A549 (cell line): ENCODE data around the gene CTDP1. TPM values are rescaled to one million over a fixed set of nuclear protein-coding genes. Genes with fewer than 3 reads are reported as not detected.
"Not testable (repeated sequence)": the region's sequence is repeated elsewhere in the genome, so short reads cannot be mapped to it uniquely, and the experiment has no call there.

Experiments
- ATAC-seq, 2 experiments: fragments of 200-7000 bp in 1 of 2; fragments of >200 bp in 1 of 2; cut with Nextera tagmentation in 1 of 2; cut with Tn5 transposase in 1 of 2; 3 replicates each; pipeline versions ENCODE4 v1.8.0 to v1.9.1; 2018 to 2020; ENCODE audit warnings: mild to moderate bottlenecking in 1 of 2, moderate library complexity in 1 of 2
- CTCF ChIA-PET: fragments of 300-600 bp; sonication (Branson Sonifier 250); formaldehyde crosslinking; extraction: SDS; loops from one replicate; lab custom pipeline; 2021; ENCODE audit warnings: antibody characterized with exemption, inconsistent platforms; lab: Yijun Ruan, JAX
- POLR2A ChIA-PET: fragments of 350-600 bp; formaldehyde crosslinking; extraction: SDS; loops from one replicate; lab custom pipeline; 2021; ENCODE audit warnings: antibody characterized with exemption, inconsistent platforms; lab: Yijun Ruan, JAX
- DNase-seq, 2 experiments: peaks; one replicate each; pipeline versions ENCODE4 v3.0.0 to v3.0.0-alpha.2; 2011 to 2016; ENCODE audit warnings: low read depth in 1 of 2, low spot score in 1 of 2
- FAIRE-seq: peaks from 2 replicates; lab custom pipeline; 2011; peaks lifted over from hg19 to GRCh38; lab: Jason Lieb, UNC
- H3K27ac ChIP-seq, 2 experiments: fragments of >200 bp; sonication (Bioruptor Twin); formaldehyde crosslinking; 3 replicates each; pipeline ENCODE4 v1.5.1; 2016 to 2017
- H3K4me1 ChIP-seq: fragments of >200 bp; sonication (Bioruptor Twin); formaldehyde crosslinking; 3 replicates; pipeline ENCODE4 v1.6.1; 2016
- H3K4me2 ChIP-seq: fragments of >200 bp; sonication (Bioruptor Twin); formaldehyde crosslinking; 3 replicates; pipeline ENCODE4 v1.6.1; 2016
- H3K4me3 ChIP-seq: fragments of >200 bp; sonication (Bioruptor Twin); formaldehyde crosslinking; 3 replicates; pipeline ENCODE4 v1.5.1; 2016
- H3K9me3 ChIP-seq: fragments of >200 bp; sonication (Bioruptor Twin); formaldehyde crosslinking; 3 replicates; pipeline ENCODE4 v1.6.1; 2016
- BHLHE40 ChIP-seq: IDR thresholded peaks from 2 replicates; pipeline ENCODE4 v1.6.1; 2012; ENCODE audit warnings: low read depth, low read length, inconsistent platforms
- CHD2 ChIP-seq: fragments of 150-350 bp; IDR thresholded peaks from 2 replicates; pipeline ENCODE4 v1.6.1; 2014; ENCODE audit warnings: low read length; ENCODE audit not compliant: partially characterized antibody
- EHF ChIP-seq: fragments of 250-450 bp; sonication (Bioruptor Pico); IDR thresholded peaks from 2 replicates; pipeline ENCODE4 v1.5.0; 2020; ENCODE audit warnings: mild to moderate bottlenecking
- FOSB ChIP-seq: fragments of 250-450 bp; sonication (Bioruptor Pico); IDR thresholded peaks from 2 replicates; pipeline ENCODE4 v1.5.0; 2020; ENCODE audit warnings: mild to moderate bottlenecking, moderate library complexity
- FOSL2 ChIP-seq, 2 experiments: fragments of 450-650 bp in 1 of 2; fragments of >200 bp in 1 of 2; sonication (Bioruptor Twin) in 1 of 2; formaldehyde crosslinking; IDR thresholded peaks; 2 replicates each; pipeline versions ENCODE4 v1.5.0 to v1.6.1; 2016 to 2020; ENCODE audit warnings: mild to moderate bottlenecking in 1 of 2, moderate library complexity in 1 of 2
- GATA3 ChIP-seq: IDR thresholded peaks from 2 replicates; pipeline ENCODE4 v1.6.1; 2012; ENCODE audit warnings: borderline replicate concordance
- HDAC2 ChIP-seq: fragments of 200-600 bp; sonication (generic); IDR thresholded peaks from 2 replicates; pipeline ENCODE4 v1.6.1; 2016
- HEYL ChIP-seq: fragments of 250-450 bp; sonication (Bioruptor Pico); IDR thresholded peaks from 2 replicates; pipeline ENCODE4 v1.8.0; 2021; ENCODE audit warnings: mild to moderate bottlenecking, moderate library complexity
- HOXB5 ChIP-seq: fragments of 250-450 bp; sonication (Bioruptor Pico); IDR thresholded peaks from 2 replicates; pipeline ENCODE4 v1.5.0; 2020; ENCODE audit warnings: mild to moderate bottlenecking, moderate library complexity
- JUNB ChIP-seq: fragments of >200 bp; sonication (Bioruptor Twin); formaldehyde crosslinking; IDR thresholded peaks from 2 replicates; pipeline ENCODE4 v1.6.1; 2016
- MAZ ChIP-seq: fragments of 150-350 bp; IDR thresholded peaks from 2 replicates; pipeline ENCODE4 v1.6.1; 2014; ENCODE audit warnings: antibody characterized with exemption, low read depth, low read length, borderline replicate concordance
- MYC ChIP-seq: IDR thresholded peaks from 2 replicates; pipeline ENCODE4 v1.6.1; 2012; ENCODE audit warnings: mild to moderate bottlenecking, inconsistent platforms, low read length, improper control_type of control experiment, borderline replicate concordance
- POLR2AphosphoS2 ChIP-seq: conservative IDR thresholded peaks from 2 replicates; pipeline ENCODE4 v1.6.1; 2012; ENCODE audit warnings: low read length, improper control_type of control experiment, inconsistent platforms
- RAD21 ChIP-seq, 2 experiments: fragments of >200 bp in 1 of 2; sonication (Bioruptor Twin) in 1 of 2; formaldehyde crosslinking in 1 of 2; IDR thresholded peaks in 1 of 2; conservative IDR thresholded peaks in 1 of 2; 2 replicates in 1 of 2; 3 replicates in 1 of 2; pipeline ENCODE4 v1.6.1; 2012 to 2018; ENCODE audit warnings: inconsistent platforms in 1 of 2
- RFX5 ChIP-seq: fragments of 450-650 bp; IDR thresholded peaks from 2 replicates; pipeline ENCODE4 v1.7.1; 2014; ENCODE audit warnings: antibody characterized with exemption, mild to moderate bottlenecking, moderate library complexity
- RNF2 ChIP-seq: fragments of 200-600 bp; sonication (generic); IDR thresholded peaks from 2 replicates; pipeline ENCODE4 v1.6.1; 2016; ENCODE audit warnings: low read depth, mild to moderate bottlenecking, antibody characterized with exemption, moderate library complexity, borderline replicate concordance
- SMC3 ChIP-seq: fragments of >200 bp; sonication (Bioruptor Twin); formaldehyde crosslinking; IDR thresholded peaks from 3 replicates; pipeline ENCODE4 v1.6.1; 2018; ENCODE audit warnings: inconsistent platforms
- SREBF2 ChIP-seq: fragments of 450-650 bp; IDR thresholded peaks from 2 replicates; pipeline ENCODE4 v1.6.1; 2014; ENCODE audit warnings: mild to moderate bottlenecking, moderate library complexity
- TFCP2L1 ChIP-seq: fragments of 250-450 bp; sonication (Bioruptor Pico); IDR thresholded peaks from 2 replicates; pipeline ENCODE4 v1.5.0; 2021; ENCODE audit warnings: mild to moderate bottlenecking
- ZC3H11A ChIP-seq: fragments of 450-650 bp; IDR thresholded peaks from 2 replicates; pipeline ENCODE4 v1.6.1; 2014; ENCODE audit warnings: antibody characterized with exemption, mild to moderate bottlenecking
- ZFP36 ChIP-seq: fragments of 450-650 bp; IDR thresholded peaks from 2 replicates; pipeline ENCODE4 v1.6.1; 2014; ENCODE audit warnings: borderline replicate concordance; ENCODE audit not compliant: partially characterized antibody
- ZSCAN20 ChIP-seq: fragments of 250-450 bp; sonication (Bioruptor Pico); IDR thresholded peaks from 2 replicates; pipeline ENCODE4 v1.8.0; 2022; ENCODE audit warnings: mild to moderate bottlenecking, moderate library complexity
- WGBS: methylation state at CpG from one replicate; pipeline ENCODE4 v1.1.6; 2017; ENCODE audit errors: missing lambda C conversion rate; 5-methylcytosine and 5-hydroxymethylcytosine counted together
- polyA plus RNA-seq, 4 experiments: library from polyadenylated mRNA; depleted of rRNA in 3 of 4; stranded (reverse); fragments of >200 nt; fragmentation: RNase III in 1 of 4; extraction: RNeasy Plus Mini Kit Qiagen cat#74134 plus additional on column Dnase treatment in 1 of 4; gene quantifications; 2 replicates in 3 of 4; 3 replicates in 1 of 4; pipeline ENCODE4 v1.2.3, GENCODE V29; 2011 to 2017
- TF ChIP-seq, protein P1 (sequence below): IDR thresholded peaks from 2 replicates; pipeline ENCODE4 v1.6.1; 2012
- TF ChIP-seq, protein P2 (sequence below): IDR thresholded peaks from 2 replicates; pipeline ENCODE4 v1.6.1; 2012
- TF ChIP-seq, protein P3 (sequence below): fragments of >200 bp; sonication (Bioruptor Twin); formaldehyde crosslinking; IDR thresholded peaks from 3 replicates; pipeline ENCODE4 v1.5.1; 2016

The CTDP1 gene
- polyA plus RNA-seq, 2 of the 4 experiments (the other 2 are of a cell fraction) = 6.8 to 12.1 TPM

DNA sequence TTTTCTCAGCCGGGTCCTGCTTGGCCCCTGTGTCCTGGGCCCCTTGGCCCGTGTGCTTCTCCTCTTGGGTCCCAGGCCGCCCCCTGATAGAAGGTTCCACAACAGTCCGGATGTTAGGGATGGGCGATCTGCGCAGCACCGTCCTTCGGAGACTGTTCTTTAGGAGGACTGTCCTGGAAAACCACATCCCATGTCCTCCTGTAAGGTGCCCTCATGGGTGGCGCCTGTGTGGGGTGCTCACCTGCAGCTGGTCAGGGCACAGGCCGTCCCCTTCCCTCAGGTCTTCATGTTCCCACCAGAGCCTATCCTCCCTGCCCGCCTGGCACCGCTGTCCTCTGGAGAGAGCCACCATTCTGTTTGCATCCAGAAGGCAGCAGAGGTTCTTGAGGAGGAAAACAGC lies 50.0 kb downstream of the CTDP1 start (continued):
- no peak for TF ChIP-seq TFCP2L1
- no peak for TF ChIP-seq MAZ
- no peak for TF ChIP-seq RFX5
- TF ChIP-seq HEYL (CRISPR knock-in tag) = no peak
- TF ChIP-seq POLR2AphosphoS2 = no peak
- no peak for TF ChIP-seq JUNB

DNA sequence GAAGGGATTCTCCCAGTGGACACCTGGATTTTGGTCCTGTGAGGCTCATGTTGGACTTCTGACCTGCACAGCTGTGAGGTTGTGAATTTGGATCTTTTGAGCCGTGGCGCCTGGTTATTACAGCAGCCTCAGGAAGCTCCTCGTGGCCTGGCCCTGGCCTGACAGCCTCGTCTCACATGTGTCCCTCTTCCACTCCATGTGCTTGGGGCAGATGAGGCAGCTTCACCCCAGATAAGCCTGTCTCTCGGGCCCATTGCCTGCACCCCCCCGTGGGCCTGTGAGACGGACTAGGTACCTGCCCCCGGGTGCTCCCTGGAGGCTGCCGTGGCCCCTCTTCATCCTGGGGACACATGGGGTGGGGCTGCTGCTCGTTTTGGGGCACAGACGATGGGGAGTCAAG lies 51.2 kb downstream of the CTDP1 start:
- Histone ChIP-seq H3K27ac (no peak overlapping the region), H3K4me3 (no peak overlapping the region), H3K9me3 (peaks cover 28% of the 10 kb centered on the region; the same call in 2 of the 3 replicates), H3K4me1 (no peaks in the 10 kb centered on the region), H3K4me2 (no peak overlapping the region)
- ATAC-seq (no peak), FAIRE-seq (no peak), DNase-seq (no peak)
- ChIA-PET POLR2A (no interaction called here), CTCF (no interaction called here)
- TF ChIP-seq, protein P1, sequence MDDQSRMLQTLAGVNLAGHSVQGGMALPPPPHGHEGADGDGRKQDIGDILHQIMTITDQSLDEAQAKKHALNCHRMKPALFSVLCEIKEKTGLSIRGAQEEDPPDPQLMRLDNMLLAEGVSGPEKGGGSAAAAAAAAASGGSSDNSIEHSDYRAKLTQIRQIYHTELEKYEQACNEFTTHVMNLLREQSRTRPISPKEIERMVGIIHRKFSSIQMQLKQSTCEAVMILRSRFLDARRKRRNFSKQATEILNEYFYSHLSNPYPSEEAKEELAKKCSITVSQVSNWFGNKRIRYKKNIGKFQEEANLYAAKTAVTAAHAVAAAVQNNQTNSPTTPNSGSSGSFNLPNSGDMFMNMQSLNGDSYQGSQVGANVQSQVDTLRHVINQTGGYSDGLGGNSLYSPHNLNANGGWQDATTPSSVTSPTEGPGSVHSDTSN = no peak
- TF ChIP-seq, protein P2, sequence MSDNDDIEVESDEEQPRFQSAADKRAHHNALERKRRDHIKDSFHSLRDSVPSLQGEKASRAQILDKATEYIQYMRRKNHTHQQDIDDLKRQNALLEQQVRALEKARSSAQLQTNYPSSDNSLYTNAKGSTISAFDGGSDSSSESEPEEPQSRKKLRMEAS = no peak
- TF ChIP-seq, protein P3, sequence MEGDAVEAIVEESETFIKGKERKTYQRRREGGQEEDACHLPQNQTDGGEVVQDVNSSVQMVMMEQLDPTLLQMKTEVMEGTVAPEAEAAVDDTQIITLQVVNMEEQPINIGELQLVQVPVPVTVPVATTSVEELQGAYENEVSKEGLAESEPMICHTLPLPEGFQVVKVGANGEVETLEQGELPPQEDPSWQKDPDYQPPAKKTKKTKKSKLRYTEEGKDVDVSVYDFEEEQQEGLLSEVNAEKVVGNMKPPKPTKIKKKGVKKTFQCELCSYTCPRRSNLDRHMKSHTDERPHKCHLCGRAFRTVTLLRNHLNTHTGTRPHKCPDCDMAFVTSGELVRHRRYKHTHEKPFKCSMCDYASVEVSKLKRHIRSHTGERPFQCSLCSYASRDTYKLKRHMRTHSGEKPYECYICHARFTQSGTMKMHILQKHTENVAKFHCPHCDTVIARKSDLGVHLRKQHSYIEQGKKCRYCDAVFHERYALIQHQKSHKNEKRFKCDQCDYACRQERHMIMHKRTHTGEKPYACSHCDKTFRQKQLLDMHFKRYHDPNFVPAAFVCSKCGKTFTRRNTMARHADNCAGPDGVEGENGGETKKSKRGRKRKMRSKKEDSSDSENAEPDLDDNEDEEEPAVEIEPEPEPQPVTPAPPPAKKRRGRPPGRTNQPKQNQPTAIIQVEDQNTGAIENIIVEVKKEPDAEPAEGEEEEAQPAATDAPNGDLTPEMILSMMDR = no peak
- TF ChIP-seq ZC3H11A (no peak), BHLHE40 (no peak), JUNB (no peak), SMC3 (no peak), HOXB5 (CRISPR knock-in tag) (no peak), TFCP2L1 (no peak)
- WGBS = 100% methylated on average over 2 of the region's 11 CpGs

DNA sequence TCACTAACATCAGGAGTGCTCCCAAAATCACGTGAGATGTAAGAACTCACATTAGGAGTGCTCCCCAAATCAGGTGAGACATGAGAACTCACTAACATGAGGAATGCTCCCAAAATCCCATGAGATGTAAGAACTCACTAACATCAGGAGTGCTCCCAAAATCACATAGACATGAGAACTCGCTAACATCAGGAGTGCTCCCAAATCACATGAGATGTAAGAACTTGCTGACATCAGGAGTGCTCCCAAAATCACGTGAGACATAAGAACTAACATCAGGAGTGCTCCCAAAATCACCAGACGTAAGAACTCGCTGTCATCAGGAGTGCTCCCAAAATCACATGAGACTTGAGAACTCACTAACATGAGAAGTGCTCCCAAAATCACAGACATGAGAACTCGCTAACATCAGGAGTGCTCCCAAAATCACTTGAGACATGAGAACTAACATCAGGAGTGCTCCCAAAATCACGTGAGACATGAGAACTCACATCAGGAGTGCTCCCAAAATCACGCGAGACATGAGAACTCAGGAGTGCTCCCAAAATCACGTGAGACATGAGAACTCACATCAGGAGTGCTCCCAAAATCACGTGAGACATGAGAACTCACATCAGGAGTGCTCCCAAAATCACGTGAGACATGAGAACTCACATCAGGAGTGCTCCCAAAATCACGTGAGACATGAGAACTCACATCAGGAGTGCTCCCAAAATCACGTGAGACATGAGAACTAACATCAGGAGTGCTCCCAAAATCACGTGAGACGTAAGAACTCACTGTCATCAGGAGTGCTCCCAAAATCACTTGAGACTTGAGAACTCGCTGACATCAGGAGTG lies 52.5 kb downstream of the CTDP1 start:
- ATAC-seq, H3K4me2 ChIP-seq, FAIRE-seq, H3K4me3 ChIP-seq, H3K4me1 ChIP-seq, POLR2A ChIA-PET, H3K27ac ChIP-seq, CTCF ChIA-PET: not testable (repeated sequence)
- 90% methylated on average over 13 of the region's 17 CpGs for WGBS
- DNase-seq = peak in 1 of 2 experiments; percentile 35
- H3K9me3 ChIP-seq = peaks cover 28% of the 10 kb centered on the region; the same call in 2 of the 3 replicates

DNA sequence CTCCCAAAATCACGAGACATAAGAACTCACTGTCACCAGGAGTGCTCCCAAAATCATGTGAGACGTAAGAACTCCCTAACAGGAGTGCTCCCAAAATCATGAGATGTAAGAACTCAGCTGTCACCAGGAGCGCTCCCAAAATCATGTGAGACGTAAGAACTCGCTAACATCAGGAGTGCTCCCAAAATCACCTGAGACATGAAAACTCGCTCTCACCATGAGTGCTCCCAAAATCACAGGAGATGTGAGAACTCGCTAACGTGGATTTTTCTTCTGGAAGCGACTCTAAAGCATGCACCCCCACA lies 53.1 kb downstream of the CTDP1 start:
- Histone ChIP-seq H3K4me1 (no peaks in the 10 kb centered on the region), H3K9me3 (peaks cover 28% of the 10 kb centered on the region; the same call in 2 of the 3 replicates), H3K27ac (no peak overlapping the region), H3K4me3 (no peak overlapping the region), H3K4me2 (no peak overlapping the region)
- ChIA-PET POLR2A (no interaction called here), CTCF (no interaction called here)
- TF ChIP-seq POLR2AphosphoS2 = no peak
- TF ChIP-seq CHD2 = no peak
- no peak for TF ChIP-seq FOSL2 (IDR thresholded peaks at IDR 0.05)
- no peak for TF ChIP-seq FOSL2 (CRISPR knock-in tag; IDR thresholded peaks at IDR 0.05)
- no peak for TF ChIP-seq MYC
- TF ChIP-seq HDAC2 = no peak
- TF ChIP-seq ZFP36 = no peak
- TF ChIP-seq GATA3 = no peak
- no peak for TF ChIP-seq RAD21 (conservative IDR thresholded peaks at IDR 0.05 in 1 of 2, IDR thresholded peaks at IDR 0.05 in 1 of 2)
- no peak for TF ChIP-seq ZSCAN20 (CRISPR knock-in tag)
- no peak for TF ChIP-seq FOSB (CRISPR knock-in tag)
- TF ChIP-seq, protein P2 = no peak
- TF ChIP-seq MAZ = no peak
- TF ChIP-seq RNF2 = no peak
- no peak for TF ChIP-seq RFX5
- TF ChIP-seq BHLHE40 = no peak
- no peak for TF ChIP-seq SREBF2
- no peak for TF ChIP-seq JUNB
- TF ChIP-seq EHF = no peak
- FAIRE-seq = no peak
- DNase-seq = peak in 1 of 2 experiments; percentile 9
- WGBS = 97% methylated on average over 9 of the region's 9 CpGs
- ATAC-seq = no peak
